Stimulated activated naive CD8-positive, alpha-beta T cell treated with anti-CD3 and anti-CD28 coated beads, Interleukin-15, Interleukin-2, amounts not matched to agents 100 U/mL and 50 U/mL, for 24 hours (primary cell): ENCODE data around the gene NEURL4.
A peak's percentile ranks its signal among the peaks of the same experiment; 100 is the strongest.

Experiments used
- ATAC-seq: fragments of 150-1000 bp; cut with Tn5 transposase; one replicate; pipeline ENCODE4 v1.10.0; 2021
- DNase-seq: peaks from one replicate; pipeline ENCODE4 v3.0.0; 2021

NEURL4 gene

GRCh38 chr17:7323731-7324437, 5.3 kb downstream of the NEURL4 start:
- DNase-seq (peak; percentile 79), ATAC-seq (peak; percentile 43)

GRCh38 chr17:7322520-7323194, 6.5 kb downstream of the NEURL4 start:
- DNase-seq (no peak), ATAC-seq (no peak)

- DNase-seq (no peak), ATAC-seq (no peak)
Observed at GRCh38 chr17:7321466-7321865, 7.7 kb downstream of the NEURL4 start.

- DNase-seq (no peak), ATAC-seq (no peak)
Observed at GRCh38 chr17:7318121-7318860, 10.8 kb downstream of the NEURL4 start.

DNA sequence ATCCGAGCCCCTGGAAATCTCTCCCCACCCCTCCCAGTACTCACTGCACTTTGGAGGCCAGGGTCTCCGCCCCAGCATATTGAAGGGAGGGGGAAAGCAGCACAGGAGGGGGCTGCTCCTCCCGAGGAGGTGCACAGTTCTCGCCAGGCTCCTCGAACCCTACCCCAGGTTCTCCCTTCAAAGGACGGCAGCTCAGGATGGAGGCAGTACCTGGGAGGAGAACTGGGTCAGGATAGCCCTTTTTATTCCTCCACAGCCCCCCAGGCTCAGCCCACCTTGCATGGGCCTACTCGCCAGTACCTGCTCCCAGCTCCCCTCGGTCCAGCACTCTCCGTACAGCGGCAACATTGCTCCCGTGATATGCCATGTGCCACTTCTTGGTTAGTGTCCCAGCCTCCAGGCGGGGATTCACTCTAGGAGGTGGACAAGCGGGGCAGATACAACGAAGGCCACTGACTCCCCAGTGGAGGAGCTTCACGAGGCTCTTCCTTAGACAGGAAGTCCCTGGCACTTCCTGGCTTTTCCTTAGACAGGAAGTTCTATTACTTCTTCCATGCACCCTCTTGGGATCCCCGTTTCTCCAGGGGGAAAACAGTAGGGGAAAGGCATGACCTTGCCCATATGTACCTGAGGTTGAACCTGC, 11.9 kb downstream of the NEURL4 start:
- ATAC-seq (no peak), DNase-seq (no peak)

- DNase-seq (no peak), ATAC-seq (no peak)
Observed at GRCh38 chr17:7315570-7316235, 13.4 kb downstream of the NEURL4 start.

DNA sequence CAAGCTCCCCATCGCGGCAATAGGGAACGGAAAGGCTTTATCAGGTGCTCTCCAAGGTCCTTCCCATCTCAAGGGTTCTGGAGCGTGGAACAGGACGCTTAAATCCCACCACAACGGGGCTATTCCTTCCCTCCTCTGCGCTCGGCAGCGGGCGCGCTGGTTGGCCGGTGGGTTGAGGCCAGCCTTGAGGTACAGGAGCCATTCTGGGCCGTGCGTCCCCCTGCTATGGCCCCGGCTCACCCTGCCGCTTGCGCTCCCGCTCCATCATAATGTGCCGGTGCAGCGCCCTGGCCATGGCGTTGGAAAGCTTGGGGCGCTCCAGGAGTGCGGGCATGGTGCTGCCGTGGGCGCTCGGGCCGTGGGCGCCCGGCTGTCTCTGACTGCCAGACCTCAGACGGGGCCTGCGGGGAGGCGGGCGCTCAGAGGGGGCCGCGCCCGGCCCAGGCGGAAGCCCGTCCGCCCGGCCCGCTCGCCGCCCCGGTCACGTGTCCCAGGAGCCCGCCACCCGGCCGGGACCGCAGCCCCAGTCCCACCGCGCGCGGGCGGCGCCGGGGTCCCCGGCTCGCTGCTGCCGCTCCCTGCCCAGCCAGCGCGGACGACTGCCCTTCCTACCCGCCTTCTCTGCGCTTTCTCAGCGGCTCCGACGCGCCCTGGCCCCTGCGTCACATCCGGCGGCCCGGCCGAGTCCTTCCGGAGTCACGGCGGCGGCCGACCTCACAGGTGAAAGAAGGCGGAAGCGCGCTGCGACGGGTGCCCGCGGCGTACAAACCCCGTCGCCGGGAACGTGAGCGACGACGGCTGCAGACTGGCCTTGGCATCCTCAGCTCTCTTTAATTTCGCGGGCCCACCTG, 14.2 kb downstream of the NEURL4 start, which contains the start of gene GPS2:
GPS2 (minus strand) TSS at position 642 of the 851 bp plus-strand sequence; CDS start at position 334, 308 bp downstream.
- peak; percentile 82 for ATAC-seq
- peak; percentile 96 for DNase-seq

GRCh38 chr17:7313890-7314718, 15.0 kb downstream of the NEURL4 start:
- ATAC-seq, result no peak
- DNase-seq, result no peak

- ATAC-seq, result peak; percentile 10
- DNase-seq, result no peak
Observed at GRCh38 chr17:7313088-7313889, 15.8 kb downstream of the NEURL4 start.

- ATAC-seq, result no peak
- DNase-seq, result no peak
Observed at GRCh38 chr17:7312432-7313087, 16.6 kb downstream of the NEURL4 start.

DNA sequence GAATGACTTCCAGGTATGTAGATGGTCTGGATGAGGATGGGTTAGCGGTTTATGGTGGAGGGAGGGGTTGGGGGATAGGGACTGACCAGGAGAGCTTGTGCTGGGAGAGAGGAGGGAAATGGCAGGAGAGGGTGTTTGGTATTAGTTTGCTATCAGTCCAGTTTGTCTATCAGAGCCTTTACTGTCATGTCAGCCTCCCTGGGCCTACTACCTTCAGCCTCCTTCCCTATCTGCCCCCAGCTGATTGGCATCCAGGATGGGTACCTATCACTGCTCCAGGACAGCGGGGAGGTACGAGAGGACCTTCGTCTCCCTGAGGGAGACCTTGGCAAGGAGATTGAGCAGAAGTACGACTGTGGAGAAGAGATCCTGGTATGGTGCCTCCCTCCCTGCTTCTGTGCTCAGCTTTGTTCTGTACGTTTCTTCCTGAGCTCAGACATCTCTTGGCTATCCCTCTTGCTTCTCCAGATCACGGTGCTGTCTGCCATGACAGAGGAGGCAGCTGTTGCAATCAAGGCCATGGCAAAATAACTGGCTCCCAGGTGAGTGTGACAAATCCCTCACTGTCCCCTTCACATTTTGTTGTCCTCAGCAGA, 17.9 kb downstream of the NEURL4 start:
- ATAC-seq (no peak), DNase-seq (no peak)

GRCh38 chr17:7309628-7310027, 19.5 kb downstream of the NEURL4 start:
- DNase-seq (no peak), ATAC-seq (no peak)

DNA sequence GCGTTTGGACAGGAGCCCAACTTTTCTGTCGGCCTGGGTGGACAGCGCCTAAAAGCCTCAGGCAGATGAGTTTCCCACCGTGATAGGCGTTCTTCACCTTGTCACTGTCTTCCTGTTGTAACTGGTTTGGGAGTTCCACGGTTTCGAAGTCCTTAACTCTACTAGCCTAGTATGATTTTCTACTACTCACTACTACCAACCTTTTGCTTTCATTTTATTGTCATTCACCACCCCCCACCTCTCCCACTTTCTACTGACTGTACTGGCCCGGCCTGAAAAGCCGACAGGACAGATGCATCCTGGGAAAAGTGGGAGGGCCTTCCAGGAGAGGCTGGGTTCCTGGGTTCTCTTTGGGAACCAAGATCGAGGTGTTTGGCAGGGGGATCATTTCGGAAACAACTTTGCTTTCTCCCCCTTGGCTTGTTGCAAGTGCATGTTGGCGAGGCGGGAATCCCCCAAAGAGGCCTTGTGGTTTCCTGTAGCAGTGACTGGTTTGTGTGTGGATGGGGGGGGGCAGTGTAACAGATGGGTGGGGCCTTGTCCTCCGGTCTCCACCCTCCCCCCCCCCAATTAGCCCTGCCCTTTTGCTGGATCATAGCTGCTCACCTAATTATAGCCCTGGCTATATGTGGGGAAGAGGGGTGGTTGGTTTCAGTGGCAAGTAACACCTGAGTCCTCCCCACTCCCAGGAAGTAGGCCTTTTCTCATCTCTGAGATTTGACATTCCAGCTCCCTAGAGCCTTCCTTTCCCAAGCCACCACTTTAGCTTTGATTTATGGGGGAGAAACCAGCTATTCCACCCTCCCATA, 20.3 kb downstream of the NEURL4 start:
- peak; percentile 26 for ATAC-seq
- peak; percentile 81 for DNase-seq

- ATAC-seq (no peak), DNase-seq (peak; percentile 62)
Observed at GRCh38 chr17:7307686-7308624, 21.2 kb downstream of the NEURL4 start.

GRCh38 chr17:7306911-7307685, 22.0 kb downstream of the NEURL4 start, which contains the start of gene EIF5A:
Gene EIF5A (plus strand): TSS chr17:7307628. CDS start chr17:7309636, 2,008 bp downstream.
- peak; percentile 100 for DNase-seq
- ATAC-seq, result peak; percentile 84
